H9 (cell line): ENCODE results near the gene APOLD1. TPM values are rescaled to one million over a fixed set of nuclear protein-coding genes. Genes with fewer than 3 reads are reported as not detected.

Source experiments
- DNase-seq: peaks from one replicate; pipeline ENCODE4 v3.0.0-alpha.2; 2017
- H2AFZ ChIP-seq: one replicate; pipeline ENCODE4 v1.6.1; 2013; ENCODE audit warnings: mild to moderate bottlenecking, low read length, control low read depth, moderate library complexity
- H2AK5ac ChIP-seq: 2 replicates; pipeline ENCODE4 v1.6.1; 2013; ENCODE audit warnings: low read length, control low read depth, mixed read lengths; ENCODE audit not compliant: insufficient read length
- H2BK120ac ChIP-seq: one replicate; pipeline ENCODE4 v1.6.1; 2013; ENCODE audit warnings: low read depth, mild to moderate bottlenecking, low read length, control low read depth, inconsistent platforms; ENCODE audit not compliant: poor library complexity, severe bottlenecking
- H2BK12ac ChIP-seq: 2 replicates; pipeline ENCODE4 v1.6.1; 2013; ENCODE audit warnings: low read length, control low read depth, mixed read lengths, low read depth; ENCODE audit not compliant: insufficient read length
- H2BK15ac ChIP-seq: 2 replicates; pipeline ENCODE4 v1.6.1; 2013; ENCODE audit warnings: low read depth, low read length, control low read depth
- H2BK20ac ChIP-seq: one replicate; pipeline ENCODE4 v1.6.1; 2013; ENCODE audit warnings: low read depth, mild to moderate bottlenecking, low read length, control low read depth, inconsistent platforms; ENCODE audit not compliant: poor library complexity, severe bottlenecking
- H2BK5ac ChIP-seq: 2 replicates; pipeline ENCODE4 v1.6.1; 2013; ENCODE audit warnings: low read length, control low read depth, mixed read lengths; ENCODE audit not compliant: insufficient read length
- H3K14ac ChIP-seq: 2 replicates; pipeline ENCODE4 v1.6.1; 2013; ENCODE audit warnings: low read length, control low read depth; ENCODE audit not compliant: insufficient read depth
- H3K18ac ChIP-seq: 2 replicates; pipeline ENCODE4 v1.6.1; 2013; ENCODE audit warnings: low read depth, mild to moderate bottlenecking, mixed read lengths, low read length, control low read depth; ENCODE audit not compliant: insufficient read length
- H3K23ac ChIP-seq: 2 replicates; pipeline ENCODE4 v1.6.1; 2013; ENCODE audit warnings: low read length, control low read depth, mixed read lengths, low read depth; ENCODE audit not compliant: insufficient read length
- H3K23me2 ChIP-seq: 2 replicates; pipeline ENCODE4 v1.6.1; 2013; ENCODE audit warnings: low read depth, mild to moderate bottlenecking, mixed read lengths, low read length, control low read depth; ENCODE audit not compliant: insufficient read length, poor library complexity, severe bottlenecking
- H3K27ac ChIP-seq: 2 replicates; pipeline ENCODE4 v1.5.1; 2013; ENCODE audit warnings: low read length, control low read depth, mixed read lengths, low read depth; ENCODE audit not compliant: insufficient read length
- H3K27me3 ChIP-seq: 2 replicates; pipeline ENCODE4 v1.6.1; 2013; ENCODE audit warnings: low read length, control low read depth, inconsistent platforms; ENCODE audit not compliant: insufficient read depth
- H3K4ac ChIP-seq: 2 replicates; pipeline ENCODE4 v1.6.1; 2013; ENCODE audit warnings: low read depth, mild to moderate bottlenecking, control low read depth, inconsistent platforms, low read length, moderate library complexity
- H3K4me1 ChIP-seq: 2 replicates; pipeline ENCODE4 v1.6.1; 2013; ENCODE audit warnings: low read length, control low read depth, inconsistent platforms; ENCODE audit not compliant: insufficient read depth
- H3K4me2 ChIP-seq: 2 replicates; pipeline ENCODE4 v1.6.1; 2013; ENCODE audit warnings: low read length, control low read depth, mixed read lengths; ENCODE audit not compliant: insufficient read length, insufficient read depth
- H3K56ac ChIP-seq: 2 replicates; pipeline ENCODE4 v1.6.1; 2013; ENCODE audit warnings: low read depth, mild to moderate bottlenecking, mixed read lengths, low read length, control low read depth; ENCODE audit not compliant: insufficient read length
- H3K79me1 ChIP-seq: 2 replicates; pipeline ENCODE4 v1.6.1; 2013; ENCODE audit warnings: low read depth, mild to moderate bottlenecking, moderate library complexity, low read length, control low read depth, inconsistent platforms; ENCODE audit not compliant: insufficient read depth, poor library complexity, severe bottlenecking
- H3K79me2 ChIP-seq: 2 replicates; pipeline ENCODE4 v1.6.1; 2013; ENCODE audit warnings: low read length, control low read depth, inconsistent platforms; ENCODE audit not compliant: insufficient read depth
- H3K9ac ChIP-seq: 2 replicates; pipeline ENCODE4 v1.6.1; 2013; ENCODE audit warnings: low read length, control low read depth, mixed read lengths; ENCODE audit not compliant: insufficient read length; ENCODE audit errors: extremely low read depth
- H3K9me3 ChIP-seq: one replicate; pipeline ENCODE4 v1.6.1; 2013; ENCODE audit warnings: low read depth, low read length, inconsistent platforms; ENCODE audit not compliant: control insufficient read depth
- H3T11ph ChIP-seq: one replicate; pipeline ENCODE4 v1.6.1; 2013; ENCODE audit warnings: mild to moderate bottlenecking, low read length, control low read depth, inconsistent platforms
- H4K20me1 ChIP-seq: one replicate; pipeline ENCODE4 v1.6.1; 2013; ENCODE audit not compliant: control insufficient read depth, insufficient read length, insufficient read depth
- H4K5ac ChIP-seq: 2 replicates; pipeline ENCODE4 v1.6.1; 2013; ENCODE audit warnings: low read depth, mild to moderate bottlenecking, mixed read lengths, low read length, control low read depth; ENCODE audit not compliant: insufficient read length
- H4K8ac ChIP-seq: replicated peaks from 2 replicates; pipeline ENCODE4 v1.6.1; 2013; ENCODE audit warnings: low read length, control low read depth, mixed read lengths, low read depth; ENCODE audit not compliant: insufficient read length
- H4K91ac ChIP-seq: 2 replicates; pipeline ENCODE4 v1.6.1; 2013; ENCODE audit warnings: low read depth, mild to moderate bottlenecking, moderate library complexity, mixed read lengths, low read length, control low read depth; ENCODE audit not compliant: insufficient read length
- H3K27ac Mint-ChIP-seq, 3 experiments: 2 replicates in 2 of 3; 3 replicates in 1 of 3; pipeline ENCODE4 v1.8.0; 2020 to 2021; ENCODE audit warnings: mixed read lengths in 3 of 3, mild to moderate bottlenecking in 1 of 3, moderate library complexity in 1 of 3
- H3K27me3 Mint-ChIP-seq: 2 replicates; pipeline ENCODE4 v1.8.0; 2021; ENCODE audit warnings: low read depth, mild to moderate bottlenecking, moderate library complexity, mixed read lengths
- H3K36me3 Mint-ChIP-seq, 3 experiments: 2 replicates in 2 of 3; 3 replicates in 1 of 3; pipeline ENCODE4 v1.8.0; 2020 to 2021; ENCODE audit warnings: low read depth in 3 of 3, mixed read lengths in 3 of 3; ENCODE audit not compliant: insufficient read depth in 1 of 3
- H3K4me1 Mint-ChIP-seq, 2 experiments: 2 replicates each; pipeline ENCODE4 v1.8.0; 2020; ENCODE audit warnings: mixed read lengths in 2 of 2
- H3K4me3 Mint-ChIP-seq, 2 experiments: 2 replicates in 1 of 2; 3 replicates in 1 of 2; pipeline ENCODE4 v1.8.0; 2020 to 2021; ENCODE audit warnings: mild to moderate bottlenecking in 2 of 2, mixed read lengths in 2 of 2, moderate library complexity in 1 of 2
- H3K9me3 Mint-ChIP-seq, 2 experiments: 2 replicates in 1 of 2; 3 replicates in 1 of 2; pipeline ENCODE4 v1.8.0; 2020; ENCODE audit warnings: mild to moderate bottlenecking in 2 of 2, mixed read lengths in 2 of 2, moderate library complexity in 1 of 2
- WGBS: extraction: QIAGEN DNeasy Blood & Tissue Kit; methylation state at CpG from one replicate; pipeline ENCODE4 v1.1.7; 2013; ENCODE audit warnings: missing lambda C conversion rate, low lambda C conversion rate, mixed read lengths; ENCODE audit not compliant: insufficient read length; ENCODE audit errors: extremely low coverage; 5-methylcytosine and 5-hydroxymethylcytosine counted together
- total RNA-seq: library from RNA; stranded (reverse); gene quantifications from 2 replicates; pipeline ENCODE4 v1.2.1, GENCODE V29; 2021
- TF ChIP-seq, protein P1 (sequence below): fragments of 200-600 bp; sonication (generic); conservative IDR thresholded peaks from 3 replicates; pipeline ENCODE4 v1.8.0; 2021; ENCODE audit warnings: antibody characterized with exemption, mild to moderate bottlenecking

Gene APOLD1
- total RNA-seq, 1 experiment from 2014 or later, result 0.48 TPM

DNA sequence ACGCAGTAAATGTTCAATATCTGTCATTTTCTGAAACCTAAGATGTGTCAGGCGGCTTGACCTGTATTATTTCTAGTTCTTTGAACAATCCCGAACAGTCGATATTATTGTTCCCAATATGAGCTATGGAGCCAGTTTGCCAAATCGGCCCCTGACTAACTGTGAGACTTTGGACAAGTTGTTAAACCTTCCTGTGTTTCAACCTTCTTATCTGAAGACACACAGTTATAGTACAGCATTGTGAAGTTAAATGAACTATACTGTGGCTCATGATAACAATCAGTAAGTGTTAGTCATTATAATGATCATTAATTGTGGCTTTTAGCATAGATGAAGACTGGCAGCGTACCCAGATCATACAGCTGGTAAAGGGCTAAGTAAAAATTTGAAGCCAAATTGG lies 51.1 kb downstream of the APOLD1 start:
- Histone ChIP-seq H2BK12ac (no peak overlapping the region), H3K79me2 (no peaks in the 10 kb centered on the region), H2AFZ (no peak overlapping the region), H4K5ac (no peak overlapping the region), H4K91ac (no peak overlapping the region), H3T11ph (no peak overlapping the region), H3K4me1 (no peaks in the 10 kb centered on the region; the same call in 1 of the 2 replicates), H2BK15ac (no peak overlapping the region), H3K4me2 (no peak overlapping the region), H2BK20ac (no peak overlapping the region), H3K23ac (no peak overlapping the region), H2BK120ac (no peak overlapping the region), H2AK5ac (no peak overlapping the region), H3K27ac (no peak overlapping the region), H4K20me1 (no peaks in the 10 kb centered on the region), H3K23me2 (no peaks in the 10 kb centered on the region), H3K14ac (no peak overlapping the region), H3K27me3 (no peaks in the 10 kb centered on the region), H3K56ac (no peak overlapping the region), H2BK5ac (no peak overlapping the region), H3K18ac (no peak overlapping the region), H3K79me1 (no peaks in the 10 kb centered on the region), H3K4ac (no peak overlapping the region), H3K9ac (no peak overlapping the region), H3K9me3 (no peaks in the 10 kb centered on the region), H4K8ac (no peak overlapping the region)
- Mint-ChIP-seq H3K4me1 (peaks cover 8 to 10% of the 10 kb centered on the region in 2 experiments), H3K9me3 (no peaks in the 10 kb centered on the region), H3K27me3 (no peaks in the 10 kb centered on the region), H3K36me3 (peaks cover 13 to 27% (median 26%) of the 10 kb centered on the region in 3 experiments; a peak in 6 of 7 replicates), H3K4me3 (no peak overlapping the region), H3K27ac (no peak overlapping the region)
- no CpG with 5 or more reads among the region's 6 CpGs for WGBS
- no peak for DNase-seq
- TF ChIP-seq, protein P1, sequence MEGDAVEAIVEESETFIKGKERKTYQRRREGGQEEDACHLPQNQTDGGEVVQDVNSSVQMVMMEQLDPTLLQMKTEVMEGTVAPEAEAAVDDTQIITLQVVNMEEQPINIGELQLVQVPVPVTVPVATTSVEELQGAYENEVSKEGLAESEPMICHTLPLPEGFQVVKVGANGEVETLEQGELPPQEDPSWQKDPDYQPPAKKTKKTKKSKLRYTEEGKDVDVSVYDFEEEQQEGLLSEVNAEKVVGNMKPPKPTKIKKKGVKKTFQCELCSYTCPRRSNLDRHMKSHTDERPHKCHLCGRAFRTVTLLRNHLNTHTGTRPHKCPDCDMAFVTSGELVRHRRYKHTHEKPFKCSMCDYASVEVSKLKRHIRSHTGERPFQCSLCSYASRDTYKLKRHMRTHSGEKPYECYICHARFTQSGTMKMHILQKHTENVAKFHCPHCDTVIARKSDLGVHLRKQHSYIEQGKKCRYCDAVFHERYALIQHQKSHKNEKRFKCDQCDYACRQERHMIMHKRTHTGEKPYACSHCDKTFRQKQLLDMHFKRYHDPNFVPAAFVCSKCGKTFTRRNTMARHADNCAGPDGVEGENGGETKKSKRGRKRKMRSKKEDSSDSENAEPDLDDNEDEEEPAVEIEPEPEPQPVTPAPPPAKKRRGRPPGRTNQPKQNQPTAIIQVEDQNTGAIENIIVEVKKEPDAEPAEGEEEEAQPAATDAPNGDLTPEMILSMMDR, result no peak
